ENCODE data around the gene AP3M1.

Gene AP3M1

DNA sequence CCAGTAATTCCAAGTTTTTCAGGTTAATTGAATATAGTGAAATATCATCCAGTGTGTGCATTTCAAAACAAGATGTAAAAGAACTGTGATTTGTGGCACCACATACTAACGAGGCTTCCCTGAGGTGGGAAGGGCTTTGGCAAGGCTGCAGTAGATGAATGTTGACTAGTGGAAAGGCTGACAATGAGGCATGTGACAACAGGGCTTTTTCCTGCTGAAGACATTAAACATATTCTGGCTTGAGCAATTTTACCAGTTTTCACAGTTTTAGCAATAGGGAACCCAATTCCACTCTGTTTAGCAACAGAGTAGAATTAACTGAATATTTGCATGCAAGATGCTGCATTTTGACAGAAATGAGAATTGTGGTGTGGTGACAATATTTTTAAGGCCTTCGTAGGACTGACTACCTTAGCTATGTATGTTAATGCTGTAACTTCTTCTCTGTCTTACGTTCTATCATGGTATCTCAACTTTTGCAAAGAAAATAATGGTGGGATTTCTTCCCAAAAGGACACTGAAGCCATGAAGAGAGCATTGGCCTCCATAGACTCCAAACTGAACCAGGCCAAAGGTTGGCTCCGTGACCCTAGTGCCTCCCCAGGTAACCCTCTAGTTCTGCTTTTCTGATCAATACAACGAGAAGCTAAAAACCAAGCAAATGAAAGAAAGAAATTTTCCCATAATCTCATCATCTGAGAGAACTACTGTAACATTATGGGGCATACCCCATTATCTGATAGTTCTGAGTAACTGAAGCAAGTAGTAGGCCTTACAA lies 68.5 kb downstream of the AP3M1 start:
- TF ChIP-seq, protein P1, sequence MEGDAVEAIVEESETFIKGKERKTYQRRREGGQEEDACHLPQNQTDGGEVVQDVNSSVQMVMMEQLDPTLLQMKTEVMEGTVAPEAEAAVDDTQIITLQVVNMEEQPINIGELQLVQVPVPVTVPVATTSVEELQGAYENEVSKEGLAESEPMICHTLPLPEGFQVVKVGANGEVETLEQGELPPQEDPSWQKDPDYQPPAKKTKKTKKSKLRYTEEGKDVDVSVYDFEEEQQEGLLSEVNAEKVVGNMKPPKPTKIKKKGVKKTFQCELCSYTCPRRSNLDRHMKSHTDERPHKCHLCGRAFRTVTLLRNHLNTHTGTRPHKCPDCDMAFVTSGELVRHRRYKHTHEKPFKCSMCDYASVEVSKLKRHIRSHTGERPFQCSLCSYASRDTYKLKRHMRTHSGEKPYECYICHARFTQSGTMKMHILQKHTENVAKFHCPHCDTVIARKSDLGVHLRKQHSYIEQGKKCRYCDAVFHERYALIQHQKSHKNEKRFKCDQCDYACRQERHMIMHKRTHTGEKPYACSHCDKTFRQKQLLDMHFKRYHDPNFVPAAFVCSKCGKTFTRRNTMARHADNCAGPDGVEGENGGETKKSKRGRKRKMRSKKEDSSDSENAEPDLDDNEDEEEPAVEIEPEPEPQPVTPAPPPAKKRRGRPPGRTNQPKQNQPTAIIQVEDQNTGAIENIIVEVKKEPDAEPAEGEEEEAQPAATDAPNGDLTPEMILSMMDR (IDR thresholded peaks at IDR 0.05; ENCODE audit: control insufficient read depth, extremely low read depth, insufficient read depth): no peak

DNA sequence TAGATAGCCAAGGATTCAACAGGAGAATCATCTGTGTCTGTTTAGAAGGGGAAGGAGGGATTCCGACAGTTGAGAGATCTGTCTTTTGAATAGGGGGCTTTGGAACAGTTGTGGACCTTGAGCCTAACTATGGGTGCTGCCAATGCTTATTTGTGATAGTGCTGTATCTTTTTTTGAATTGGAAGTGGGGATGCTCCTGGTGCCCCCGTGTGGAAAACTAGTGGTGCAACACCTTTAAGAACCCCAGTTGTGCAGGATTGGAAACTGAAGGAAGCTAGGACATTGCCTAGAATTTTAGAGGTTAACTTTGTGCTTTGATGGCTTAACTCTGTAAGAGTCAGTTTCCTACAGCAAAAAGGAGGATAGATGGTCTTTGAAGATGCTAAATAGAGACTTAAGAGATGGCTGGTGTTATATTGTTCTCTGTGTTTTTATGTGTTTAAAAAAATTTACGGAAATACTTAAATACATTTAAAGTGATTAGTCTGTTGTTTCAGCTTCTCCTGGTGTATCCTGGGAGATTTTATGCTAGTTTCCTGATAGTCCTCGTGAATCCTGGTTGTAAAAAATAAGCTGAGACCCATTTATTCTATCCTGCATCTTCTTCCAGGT lies 69.3 kb downstream of the AP3M1 start:
- DNase-seq (ENCODE audit: low read depth): no peak
- TF ChIP-seq, protein P1 (IDR thresholded peaks at IDR 0.05; ENCODE audit: control insufficient read depth, extremely low read depth, insufficient read depth): peak; percentile 70
- H3K4me3 ChIP-seq (ENCODE audit: low read depth, low read length): no peak overlapping the region

More for the DNA sequence above, 68.5 kb downstream of the AP3M1 start:
- H3K4me3 ChIP-seq (ENCODE audit: low read depth, low read length): no peak overlapping the region
- no peak for DNase-seq (ENCODE audit: low read depth)

DNA sequence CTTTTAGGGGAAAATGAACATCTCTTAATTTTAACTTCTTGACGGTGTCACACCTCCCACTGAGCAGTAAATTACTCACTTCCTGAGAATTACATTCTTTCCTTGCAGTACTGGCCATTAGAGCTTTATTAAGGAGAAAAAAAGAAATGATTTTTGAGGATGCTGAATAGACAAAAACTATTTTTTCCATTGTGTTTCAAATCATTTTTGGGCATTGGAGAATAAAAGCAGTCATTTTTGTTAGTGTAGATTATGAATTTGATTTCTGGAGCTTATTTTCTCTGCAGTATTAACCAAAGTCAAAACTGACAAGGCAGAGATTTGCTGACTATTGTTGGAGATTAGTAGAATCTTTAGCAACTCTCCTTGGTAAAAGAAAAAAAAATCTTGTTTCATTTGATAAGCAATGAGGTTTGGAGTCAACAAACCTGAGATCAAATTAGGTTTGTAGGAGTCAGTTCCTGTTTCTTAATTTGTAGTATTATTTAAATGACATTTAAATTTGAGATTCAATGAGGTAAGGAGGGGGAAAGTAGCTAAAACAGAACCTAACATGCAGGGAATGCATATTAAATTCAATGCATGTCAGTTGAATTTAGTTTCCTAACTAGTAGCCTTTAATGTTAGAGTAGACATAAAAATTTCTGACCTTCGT lies 70.6 kb downstream of the AP3M1 start:
- no peak for DNase-seq (ENCODE audit: low read depth)
- TF ChIP-seq, protein P1 (IDR thresholded peaks at IDR 0.05; ENCODE audit: control insufficient read depth, extremely low read depth, insufficient read depth): no peak
- no peak overlapping the region for H3K4me3 ChIP-seq (ENCODE audit: low read depth, low read length)

DNA sequence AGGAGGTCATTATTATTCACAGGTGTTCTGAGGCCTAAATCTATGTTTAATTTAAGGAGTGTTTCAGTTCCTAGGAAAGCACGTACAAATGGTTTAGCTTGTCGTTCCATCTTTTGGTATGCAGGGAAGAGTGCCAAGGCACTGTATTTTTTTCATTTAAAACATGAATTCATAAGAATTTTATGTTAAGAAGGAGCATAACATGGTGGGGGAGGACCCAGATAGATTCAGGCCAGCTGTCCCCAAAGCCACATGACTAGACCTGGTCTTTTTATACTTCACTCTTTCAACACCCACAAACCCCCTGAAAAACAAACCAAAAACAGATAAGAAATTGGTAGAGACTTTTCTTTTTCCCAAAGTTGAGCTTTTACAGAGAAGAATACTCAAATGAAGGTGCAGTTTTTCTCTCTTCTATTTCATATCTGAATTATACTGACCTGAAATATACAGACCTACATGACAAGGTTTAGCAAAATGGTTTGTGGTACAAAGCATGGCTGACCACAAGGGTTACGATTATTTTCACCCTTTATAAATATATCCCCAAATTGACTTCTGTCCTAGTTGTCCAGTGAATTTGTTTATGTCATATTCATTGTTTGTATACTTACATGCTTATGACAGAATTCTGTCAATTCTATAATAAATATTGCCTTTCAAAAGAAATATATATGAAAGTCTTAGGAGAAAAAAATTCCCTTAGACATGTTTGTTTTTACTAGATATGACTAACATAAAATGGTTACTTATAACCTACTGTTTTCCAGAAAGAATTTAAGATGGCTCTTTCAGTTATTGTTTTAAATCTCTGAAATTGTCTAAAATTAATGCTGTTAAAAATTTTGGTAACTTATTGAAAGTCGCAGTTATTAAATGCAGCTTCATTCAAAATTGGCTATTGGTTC lies 71.3 kb downstream of the AP3M1 start:
- TF ChIP-seq, protein P1 (IDR thresholded peaks at IDR 0.05; ENCODE audit: control insufficient read depth, extremely low read depth, insufficient read depth): no peak
- DNase-seq (ENCODE audit: low read depth): no peak
- no peak overlapping the region for H3K4me3 ChIP-seq (ENCODE audit: low read depth, low read length)

DNA sequence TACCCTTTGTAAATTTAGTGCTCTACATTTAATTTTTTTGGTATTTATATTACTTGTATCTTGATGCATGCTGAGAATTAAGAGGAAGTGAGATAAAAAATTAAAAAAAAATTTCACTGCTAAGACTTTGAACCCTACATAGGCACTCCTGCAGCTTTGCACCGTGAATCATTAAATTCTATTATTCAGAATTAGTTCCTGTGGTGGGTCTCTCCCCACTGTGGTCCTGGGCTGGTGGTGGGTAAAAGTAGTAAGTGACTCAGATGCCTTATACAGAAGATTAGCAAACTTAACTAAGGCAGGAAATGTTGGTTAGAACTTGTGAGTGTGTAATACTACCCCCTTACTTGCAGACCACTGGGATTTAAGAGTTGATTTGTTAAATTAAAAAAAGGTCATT lies 72.6 kb downstream of the AP3M1 start:
- TF ChIP-seq, protein P1 (IDR thresholded peaks at IDR 0.05; ENCODE audit: control insufficient read depth, extremely low read depth, insufficient read depth): no peak
- H3K4me3 ChIP-seq (ENCODE audit: low read depth, low read length): no peak overlapping the region
- no peak for DNase-seq (ENCODE audit: low read depth)

DNA sequence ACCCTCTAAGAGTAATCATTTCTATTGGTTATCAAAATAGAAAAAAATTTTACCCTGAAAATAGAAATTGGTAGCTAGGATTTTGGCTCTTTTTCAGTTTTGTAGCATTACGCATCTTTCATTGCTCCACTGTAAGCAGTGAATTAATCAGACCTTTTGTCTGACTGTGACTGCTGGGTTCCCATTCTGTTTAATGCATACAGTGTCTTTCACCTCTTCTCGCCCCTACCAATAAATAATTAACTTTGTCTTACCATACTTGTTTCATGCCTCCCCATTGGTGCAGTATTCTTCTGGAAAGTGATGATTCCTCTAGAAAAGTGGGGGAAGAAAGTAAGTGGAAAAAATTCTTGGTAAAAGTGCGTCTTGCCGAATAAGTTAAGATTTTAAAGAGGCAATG lies 73.2 kb downstream of the AP3M1 start:
- no peak overlapping the region for H3K4me3 ChIP-seq (ENCODE audit: low read depth, low read length)
- no peak for DNase-seq (ENCODE audit: low read depth)
- TF ChIP-seq, protein P1 (IDR thresholded peaks at IDR 0.05; ENCODE audit: control insufficient read depth, extremely low read depth, insufficient read depth): no peak

Measured in LNCaP clone FGC (cell line).